Choroid plexus epithelial cell (primary cell): Measurements from ENCODE around the gene TDRD6.
A peak's percentile ranks its signal among the peaks of the same experiment; 100 is the strongest.

ENCODE experiments used
- DNase-seq: peaks from one replicate; pipeline ENCODE4 v3.0.0-alpha.2; 2010; ENCODE audit warnings: low read depth
- H3K4me3 ChIP-seq: 2 replicates; pipeline ENCODE4 v1.5.1; 2011; ENCODE audit warnings: low read depth, mild to moderate bottlenecking, control low read depth, low read length, moderate library complexity
- TF ChIP-seq, protein P1 (sequence below): conservative IDR thresholded peaks from 2 replicates; pipeline ENCODE4 v1.5.1; 2011; ENCODE audit warnings: low read depth, mild to moderate bottlenecking, control low read depth, inconsistent platforms, low read length, moderate library complexity

TDRD6 gene

DNA sequence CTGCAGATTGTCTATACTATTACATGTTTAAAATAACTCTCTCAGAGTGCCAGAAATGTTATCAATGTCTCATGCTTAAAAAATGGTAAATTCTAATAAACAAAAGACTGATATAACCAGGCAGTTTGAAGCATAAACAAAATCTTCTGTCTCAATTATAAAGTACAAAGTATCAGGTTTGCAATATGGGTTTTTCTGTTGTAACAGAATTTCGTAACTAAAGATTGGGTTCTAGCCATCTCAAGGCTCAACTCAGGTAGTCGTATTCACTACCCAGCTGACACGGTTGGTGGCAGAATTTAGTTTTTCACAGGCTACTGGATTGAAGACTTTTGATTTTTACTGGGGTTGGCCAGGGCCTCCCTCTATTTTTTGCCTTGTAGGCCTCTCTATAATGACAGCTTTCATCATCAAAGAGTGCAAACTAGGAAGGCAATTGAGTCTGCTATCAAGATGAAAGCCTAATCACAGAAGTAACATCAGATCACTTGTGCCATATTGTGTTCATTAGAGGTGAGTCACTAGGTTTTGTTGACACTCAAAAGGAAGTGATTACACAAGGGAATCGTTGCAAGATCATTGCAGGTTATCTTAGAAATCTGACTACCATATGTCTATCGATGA is 38.7 kb upstream of the TDRD6 start:
- peak; percentile 1 for DNase-seq
- H3K4me3 ChIP-seq = no peak overlapping the region
- TF ChIP-seq, protein P1, sequence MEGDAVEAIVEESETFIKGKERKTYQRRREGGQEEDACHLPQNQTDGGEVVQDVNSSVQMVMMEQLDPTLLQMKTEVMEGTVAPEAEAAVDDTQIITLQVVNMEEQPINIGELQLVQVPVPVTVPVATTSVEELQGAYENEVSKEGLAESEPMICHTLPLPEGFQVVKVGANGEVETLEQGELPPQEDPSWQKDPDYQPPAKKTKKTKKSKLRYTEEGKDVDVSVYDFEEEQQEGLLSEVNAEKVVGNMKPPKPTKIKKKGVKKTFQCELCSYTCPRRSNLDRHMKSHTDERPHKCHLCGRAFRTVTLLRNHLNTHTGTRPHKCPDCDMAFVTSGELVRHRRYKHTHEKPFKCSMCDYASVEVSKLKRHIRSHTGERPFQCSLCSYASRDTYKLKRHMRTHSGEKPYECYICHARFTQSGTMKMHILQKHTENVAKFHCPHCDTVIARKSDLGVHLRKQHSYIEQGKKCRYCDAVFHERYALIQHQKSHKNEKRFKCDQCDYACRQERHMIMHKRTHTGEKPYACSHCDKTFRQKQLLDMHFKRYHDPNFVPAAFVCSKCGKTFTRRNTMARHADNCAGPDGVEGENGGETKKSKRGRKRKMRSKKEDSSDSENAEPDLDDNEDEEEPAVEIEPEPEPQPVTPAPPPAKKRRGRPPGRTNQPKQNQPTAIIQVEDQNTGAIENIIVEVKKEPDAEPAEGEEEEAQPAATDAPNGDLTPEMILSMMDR = no peak

DNA sequence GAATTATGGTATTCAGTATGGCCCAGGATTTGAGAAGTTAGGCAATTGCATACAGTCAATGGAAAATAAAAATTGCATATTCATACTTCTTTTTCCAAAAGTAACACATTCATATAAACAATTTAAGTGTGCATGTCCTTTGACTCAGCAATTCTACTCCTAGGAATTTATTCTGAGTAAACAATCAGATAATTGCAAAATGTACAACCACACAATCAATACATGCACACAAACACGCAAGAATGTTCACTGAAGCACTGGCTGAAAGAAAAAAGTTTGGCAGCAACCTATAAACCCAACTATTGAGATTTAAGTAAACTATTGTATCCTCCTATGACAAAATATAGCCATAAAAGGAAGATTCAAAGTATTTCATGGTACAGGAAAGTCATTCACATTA is 36.7 kb upstream of the TDRD6 start:
- no peak overlapping the region for H3K4me3 ChIP-seq
- peak; percentile 5 for DNase-seq
- TF ChIP-seq, protein P1 = no peak

DNA sequence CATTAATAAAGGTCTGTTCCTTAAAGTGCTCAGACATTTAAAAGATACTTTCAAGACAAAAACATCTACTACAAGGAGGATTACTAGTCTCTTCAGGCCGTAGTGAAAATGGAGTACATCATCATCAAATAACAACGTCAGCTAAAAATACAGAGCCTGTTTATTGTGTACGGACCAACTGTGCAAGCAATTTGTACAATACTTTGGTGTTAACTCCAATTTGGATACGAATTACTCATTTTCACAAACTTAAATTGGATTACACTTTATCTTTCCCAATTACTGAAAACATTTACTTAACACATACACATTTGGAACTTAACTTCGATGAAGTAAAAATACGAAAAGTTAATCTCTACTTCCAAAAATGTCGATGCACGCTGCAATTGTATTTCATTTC is 35.9 kb upstream of the TDRD6 start:
- peak overlapping the region; percentile 87 for H3K4me3 ChIP-seq
- TF ChIP-seq, protein P1 = no peak

DNA sequence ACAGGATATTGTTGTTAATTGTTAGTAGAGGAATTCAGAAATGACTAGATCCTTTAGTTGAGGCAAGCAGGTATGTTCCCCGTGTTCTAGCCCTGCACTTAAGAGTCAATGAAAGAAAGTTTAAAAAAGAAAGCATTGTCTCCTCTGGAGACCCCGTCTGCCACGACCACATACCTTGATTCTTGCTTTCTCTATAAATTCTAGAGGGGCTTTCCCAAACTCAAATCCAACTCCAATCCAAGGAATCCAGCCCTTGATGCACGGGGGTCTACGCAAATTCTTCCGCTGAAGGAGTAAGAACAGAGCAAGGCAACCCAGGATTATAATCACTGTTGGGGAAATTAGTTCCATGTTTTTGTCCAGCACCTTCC is 35.5 kb upstream of the TDRD6 start:
- DNase-seq = no peak
- peak overlapping the region; percentile 87 for H3K4me3 ChIP-seq
- TF ChIP-seq, protein P1 = no peak

More for the DNA sequence above, 35.9 kb upstream of the TDRD6 start:
- peak; percentile 3 for DNase-seq

DNA sequence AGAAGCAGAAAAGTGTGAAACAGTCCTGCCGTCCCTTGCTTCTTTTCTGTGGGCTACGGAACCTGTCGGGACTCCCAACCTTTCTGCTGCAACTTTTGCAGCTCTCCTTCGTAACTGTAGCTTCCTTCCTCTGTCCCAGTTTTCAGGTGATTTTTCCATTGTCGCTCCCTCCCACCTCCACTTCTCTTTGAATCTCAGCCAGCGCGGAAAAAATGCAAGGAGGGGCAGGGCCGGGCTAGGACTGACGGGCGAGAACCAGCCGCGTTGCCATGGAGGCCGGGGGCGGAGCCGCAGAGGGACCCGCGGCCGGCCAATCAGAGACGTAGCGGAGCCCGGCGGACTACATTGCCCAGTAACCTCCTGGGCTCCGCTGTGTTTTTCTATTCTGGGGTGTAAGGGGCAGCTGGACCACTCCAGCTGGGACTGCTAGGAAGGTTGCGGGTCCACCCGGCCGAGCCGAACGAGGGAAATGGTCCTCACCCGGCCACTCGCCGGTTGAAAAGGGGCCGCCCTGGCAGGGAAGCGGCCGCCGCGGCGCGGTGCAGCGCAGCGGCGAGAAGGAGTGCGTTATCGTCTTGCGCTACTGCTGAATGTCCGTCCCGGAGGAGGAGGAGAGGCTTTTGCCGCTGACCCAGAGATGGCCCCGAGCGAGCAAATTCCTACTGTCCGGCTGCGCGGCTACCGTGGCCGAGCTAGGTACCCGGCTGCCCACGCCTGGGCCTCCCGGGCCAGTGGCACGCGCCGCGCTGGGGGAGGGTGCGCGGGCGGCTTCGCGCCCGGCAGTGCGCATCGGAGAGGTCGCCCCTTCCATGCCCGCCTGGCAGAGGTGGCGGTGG is 34.9 kb upstream of the TDRD6 start, which contains the start of the genes CYP39A1 and SLC25A27:
TSS of gene CYP39A1 (minus strand) at position 216 of the 836 bp plus-strand sequence. CDS start 236 bp downstream, outside the sequence.
TSS of gene SLC25A27 (plus strand) at position 373 of the 836 bp plus-strand sequence. CDS start at position 591, 218 bp downstream.
- TF ChIP-seq, protein P1 = no peak
- peak within 1 kb of the TSS; percentile 87 for H3K4me3 ChIP-seq
- peak; percentile 87 for DNase-seq

DNA sequence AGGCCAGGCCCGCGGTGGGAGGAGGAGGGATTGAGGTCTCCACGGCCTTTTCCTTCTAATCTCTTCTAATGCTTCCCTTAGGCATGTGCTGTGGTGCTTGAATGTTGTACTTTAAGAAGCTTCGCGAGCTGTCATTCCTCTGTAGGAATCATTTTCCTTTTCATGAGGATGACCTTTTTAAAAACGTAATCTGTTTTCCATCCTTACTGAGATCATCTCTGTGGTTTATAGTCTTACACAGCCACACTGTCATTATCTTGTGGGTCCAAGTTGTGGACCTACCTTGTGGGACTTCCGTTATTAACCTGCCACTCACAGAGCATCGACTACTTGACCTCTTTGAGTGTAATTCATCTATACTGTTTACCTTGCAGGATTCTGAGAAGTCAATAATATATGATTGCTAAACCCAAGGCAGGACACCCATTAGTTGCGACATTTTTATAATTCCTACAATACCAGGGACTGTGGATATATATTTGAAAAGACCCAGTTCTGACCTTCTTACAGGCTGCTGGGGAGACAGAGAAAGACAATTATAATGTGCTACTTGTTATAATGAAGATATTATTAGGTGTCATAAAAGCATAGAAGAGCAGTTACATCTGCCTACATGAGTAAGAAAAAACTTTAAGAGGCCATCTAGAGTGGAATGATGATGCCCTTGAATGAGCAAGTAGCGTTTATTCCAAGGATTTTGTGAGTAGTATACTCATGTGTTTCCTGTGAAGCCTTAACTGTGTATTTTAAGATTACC is 34.1 kb upstream of the TDRD6 start:
- TF ChIP-seq, protein P1 = no peak
- peak overlapping the region; percentile 87 for H3K4me3 ChIP-seq
- DNase-seq = peak; percentile 17
